Parathyroid adenoma (tissue), 2 donors: ENCODE measurements around the gene MEIS1.

Source experiments
- H2AFZ ChIP-seq: fragments of 300-600 bp; sonication (generic); one replicate; pipeline ENCODE4 v1.7.0; 2017; ENCODE audit warnings: antibody characterized with exemption, mild to moderate bottlenecking
- H3K27ac ChIP-seq: fragments of 300-600 bp; sonication (generic); one replicate; pipeline ENCODE4 v1.7.0; 2017
- H3K27me3 ChIP-seq: fragments of 300-600 bp; sonication (generic); one replicate; pipeline ENCODE4 v1.7.0; 2017; ENCODE audit warnings: low read length; ENCODE audit not compliant: control insufficient read depth, insufficient read depth
- H3K36me3 ChIP-seq: fragments of 300-600 bp; sonication (generic); one replicate; pipeline ENCODE4 v1.7.0; 2017; ENCODE audit warnings: low read length; ENCODE audit not compliant: control insufficient read depth, insufficient read depth
- H3K4me1 ChIP-seq: fragments of 300-600 bp; sonication (generic); one replicate; pipeline ENCODE4 v1.7.0; 2017; ENCODE audit warnings: control low read depth
- H3K4me2 ChIP-seq: fragments of 300-600 bp; sonication (generic); one replicate; pipeline ENCODE4 v1.7.0; 2017; ENCODE audit warnings: low read length
- H3K4me3 ChIP-seq: fragments of 300-600 bp; sonication (generic); one replicate; pipeline ENCODE4 v1.7.0; 2017; ENCODE audit warnings: low read depth, low read length
- H3K79me2 ChIP-seq: fragments of 300-600 bp; sonication (generic); one replicate; pipeline ENCODE4 v1.7.0; 2017; ENCODE audit warnings: control low read depth
- H3K9ac ChIP-seq: fragments of 300-600 bp; sonication (generic); one replicate; pipeline ENCODE4 v1.7.0; 2017; ENCODE audit warnings: mild to moderate bottlenecking
- H3K9me3 ChIP-seq: fragments of 300-600 bp; sonication (generic); one replicate; pipeline ENCODE4 v1.7.0; 2017; ENCODE audit warnings: low read length; ENCODE audit not compliant: control insufficient read depth
- CTCF ChIP-seq: fragments of 300-600 bp; sonication (generic); IDR thresholded peaks from one replicate; pipeline ENCODE4 v1.7.0; 2017; ENCODE audit warnings: antibody characterized with exemption, mild to moderate bottlenecking
- donor health status: primary hyperparathyroidism.

Gene MEIS1

GRCh38 chr2:66430505-66431273 lies 4.2 kb upstream of the MEIS1 start:
- H3K4me3 ChIP-seq: no peak overlapping the region
- TF ChIP-seq CTCF: no peak
- H3K9ac ChIP-seq: no peak overlapping the region
- H3K79me2 ChIP-seq: no peaks in the 10 kb centered on the region
- no peak overlapping the region for H3K27ac ChIP-seq
- peaks cover 3% of the 10 kb centered on the region for H3K4me1 ChIP-seq
- H2AFZ ChIP-seq: peak overlapping the region; percentile 13
- no peaks in the 10 kb centered on the region for H3K27me3 ChIP-seq
- peak overlapping the region; percentile 25 for H3K4me2 ChIP-seq
- no peaks in the 10 kb centered on the region for H3K9me3 ChIP-seq
- no peaks in the 10 kb centered on the region for H3K36me3 ChIP-seq

- no peak overlapping the region for H3K4me3 ChIP-seq
- no peak for TF ChIP-seq CTCF
- H3K9ac ChIP-seq: no peak overlapping the region
- no peaks in the 10 kb centered on the region for H3K27me3 ChIP-seq
- no peak overlapping the region for H3K4me2 ChIP-seq
- H3K4me1 ChIP-seq: peaks cover 3% of the 10 kb centered on the region
- H3K9me3 ChIP-seq: no peaks in the 10 kb centered on the region
- no peaks in the 10 kb centered on the region for H3K36me3 ChIP-seq
- no peak overlapping the region for H2AFZ ChIP-seq
- no peaks in the 10 kb centered on the region for H3K79me2 ChIP-seq
- no peak overlapping the region for H3K27ac ChIP-seq
Measured at GRCh38 chr2:66431274-66431642, 3.7 kb upstream of the MEIS1 start.

GRCh38 chr2:66431846-66432587 lies 2.9 kb upstream of the MEIS1 start:
- H3K27me3 ChIP-seq: no peaks in the 10 kb centered on the region
- no peak overlapping the region for H2AFZ ChIP-seq
- no peaks in the 10 kb centered on the region for H3K79me2 ChIP-seq
- H3K4me2 ChIP-seq: no peak overlapping the region
- no peak overlapping the region for H3K27ac ChIP-seq
- H3K9me3 ChIP-seq: no peaks in the 10 kb centered on the region
- peaks cover 3% of the 10 kb centered on the region for H3K4me1 ChIP-seq
- TF ChIP-seq CTCF: no peak
- H3K9ac ChIP-seq: no peak overlapping the region
- H3K36me3 ChIP-seq: no peaks in the 10 kb centered on the region
- no peak overlapping the region for H3K4me3 ChIP-seq

GRCh38 chr2:66432801-66433694 lies 1.9 kb upstream of the MEIS1 start:
- no peaks in the 10 kb centered on the region for H3K36me3 ChIP-seq
- peak; percentile 28 for TF ChIP-seq CTCF
- H3K9me3 ChIP-seq: no peaks in the 10 kb centered on the region
- peak overlapping the region; percentile 80 for H3K4me2 ChIP-seq
- H3K27me3 ChIP-seq: no peaks in the 10 kb centered on the region
- peak overlapping the region; percentile 96 for H2AFZ ChIP-seq
- no peak overlapping the region for H3K9ac ChIP-seq
- peaks cover 7% of the 10 kb centered on the region for H3K79me2 ChIP-seq
- peak overlapping the region; percentile 92 for H3K4me3 ChIP-seq
- H3K4me1 ChIP-seq: peaks cover 3% of the 10 kb centered on the region
- peak overlapping the region; percentile 81 for H3K27ac ChIP-seq
